Measurements from ENCODE around the gene CPNE5.
"Not testable (repeated sequence)": the region's sequence is repeated elsewhere in the genome, so short reads cannot be mapped to it uniquely, and the experiment has no call there.

Gene CPNE5

GRCh38 chr6:36718560-36718959 is 120.7 kb downstream of the CPNE5 start:
- H3K9me3 ChIP-seq (ENCODE audit: control insufficient read depth, insufficient read depth, low read length) = no peaks in the 10 kb centered on the region
- no peak overlapping the region for H3K4me3 ChIP-seq (ENCODE audit: low read depth, low read length)
- no peak overlapping the region for H3K9ac ChIP-seq (ENCODE audit: low read depth, low read length)
- no peaks in the 10 kb centered on the region for H3K4me1 ChIP-seq (ENCODE audit: control insufficient read depth, insufficient read depth, low read length)
- no peaks in the 10 kb centered on the region for H3K27me3 ChIP-seq (ENCODE audit: control insufficient read depth, insufficient read depth, low read length)
- H3K36me3 ChIP-seq (ENCODE audit: control insufficient read depth, insufficient read depth, low read length) = no peaks in the 10 kb centered on the region

GRCh38 chr6:36717871-36718540 is 121.2 kb downstream of the CPNE5 start:
- Histone ChIP-seq H3K9ac (ENCODE audit: low read depth, low read length) (no peak overlapping the region), H3K4me3 (ENCODE audit: low read depth, low read length) (no peak overlapping the region), H3K9me3 (ENCODE audit: control insufficient read depth, insufficient read depth, low read length) (no peaks in the 10 kb centered on the region), H3K27me3 (ENCODE audit: control insufficient read depth, insufficient read depth, low read length) (no peaks in the 10 kb centered on the region), H3K4me1 (ENCODE audit: control insufficient read depth, insufficient read depth, low read length) (no peaks in the 10 kb centered on the region), H3K36me3 (ENCODE audit: control insufficient read depth, insufficient read depth, low read length) (no peaks in the 10 kb centered on the region)

DNA sequence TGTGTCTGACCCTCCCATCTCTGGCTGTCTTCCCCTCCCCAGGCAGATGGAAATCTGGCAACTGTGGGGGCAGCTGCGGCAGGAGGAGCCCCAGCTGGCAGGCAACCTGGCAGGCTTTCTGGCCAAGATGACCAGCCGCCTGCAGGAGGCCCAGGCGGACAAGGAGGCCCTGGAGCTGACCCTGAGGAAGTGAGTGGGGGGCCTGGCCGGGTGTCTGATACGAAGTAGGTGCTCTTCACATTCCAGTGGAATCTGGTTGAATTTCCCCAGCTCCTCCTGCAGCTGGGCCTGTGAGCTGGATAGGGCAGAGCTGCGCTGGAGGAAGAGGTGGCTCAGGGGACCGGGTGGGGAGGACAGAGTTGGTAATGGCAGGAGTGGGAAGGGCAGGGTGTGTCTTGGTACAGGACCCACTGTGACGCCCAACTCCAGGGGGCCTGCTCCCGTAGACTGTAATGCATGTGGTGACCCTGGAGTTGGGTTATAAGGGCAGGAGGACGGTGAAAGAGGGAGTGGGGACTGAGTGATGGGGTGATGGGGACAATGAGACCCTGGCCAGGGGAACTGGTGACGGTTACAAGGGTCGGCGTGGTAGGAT is 121.9 kb downstream of the CPNE5 start:
- H3K9ac ChIP-seq (ENCODE audit: low read depth, low read length) = no peak overlapping the region
- no peaks in the 10 kb centered on the region for H3K4me1 ChIP-seq (ENCODE audit: control insufficient read depth, insufficient read depth, low read length)
- no peaks in the 10 kb centered on the region for H3K9me3 ChIP-seq (ENCODE audit: control insufficient read depth, insufficient read depth, low read length)
- H3K36me3 ChIP-seq (ENCODE audit: control insufficient read depth, insufficient read depth, low read length) = no peaks in the 10 kb centered on the region
- no peaks in the 10 kb centered on the region for H3K27me3 ChIP-seq (ENCODE audit: control insufficient read depth, insufficient read depth, low read length)
- no peak overlapping the region for H3K4me3 ChIP-seq (ENCODE audit: low read depth, low read length)

GRCh38 chr6:36716476-36717093 is 122.7 kb downstream of the CPNE5 start:
- Histone ChIP-seq H3K4me3 (ENCODE audit: low read depth, low read length) (no peak overlapping the region), H3K36me3 (ENCODE audit: control insufficient read depth, insufficient read depth, low read length) (no peaks in the 10 kb centered on the region), H3K4me1 (ENCODE audit: control insufficient read depth, insufficient read depth, low read length) (no peaks in the 10 kb centered on the region), H3K9ac (ENCODE audit: low read depth, low read length) (no peak overlapping the region), H3K9me3 (ENCODE audit: control insufficient read depth, insufficient read depth, low read length) (no peaks in the 10 kb centered on the region), H3K27me3 (ENCODE audit: control insufficient read depth, insufficient read depth, low read length) (no peaks in the 10 kb centered on the region)

GRCh38 chr6:36715469-36715868 is 123.8 kb downstream of the CPNE5 start:
- H3K4me1 ChIP-seq (ENCODE audit: control insufficient read depth, insufficient read depth, low read length) = no peaks in the 10 kb centered on the region
- no peak overlapping the region for H3K9ac ChIP-seq (ENCODE audit: low read depth, low read length)
- H3K9me3 ChIP-seq (ENCODE audit: control insufficient read depth, insufficient read depth, low read length) = no peaks in the 10 kb centered on the region
- H3K27me3 ChIP-seq (ENCODE audit: control insufficient read depth, insufficient read depth, low read length) = no peaks in the 10 kb centered on the region
- H3K4me3 ChIP-seq (ENCODE audit: low read depth, low read length) = no peak overlapping the region
- no peaks in the 10 kb centered on the region for H3K36me3 ChIP-seq (ENCODE audit: control insufficient read depth, insufficient read depth, low read length)

GRCh38 chr6:36714511-36714910 is 124.7 kb downstream of the CPNE5 start:
- no peak overlapping the region for H3K9ac ChIP-seq (ENCODE audit: low read depth, low read length)
- H3K9me3 ChIP-seq (ENCODE audit: control insufficient read depth, insufficient read depth, low read length) = no peaks in the 10 kb centered on the region
- no peak overlapping the region for H3K4me3 ChIP-seq (ENCODE audit: low read depth, low read length)
- H3K4me1 ChIP-seq (ENCODE audit: control insufficient read depth, insufficient read depth, low read length) = no peaks in the 10 kb centered on the region
- H3K27me3 ChIP-seq (ENCODE audit: control insufficient read depth, insufficient read depth, low read length) = no peaks in the 10 kb centered on the region
- no peaks in the 10 kb centered on the region for H3K36me3 ChIP-seq (ENCODE audit: control insufficient read depth, insufficient read depth, low read length)

GRCh38 chr6:36713846-36714245 is 125.4 kb downstream of the CPNE5 start:
- no peaks in the 10 kb centered on the region for H3K4me1 ChIP-seq (ENCODE audit: control insufficient read depth, insufficient read depth, low read length)
- no peak overlapping the region for H3K4me3 ChIP-seq (ENCODE audit: low read depth, low read length)
- no peaks in the 10 kb centered on the region for H3K27me3 ChIP-seq (ENCODE audit: control insufficient read depth, insufficient read depth, low read length)

GRCh38 chr6:36712816-36713215 is 126.4 kb downstream of the CPNE5 start:
- Histone ChIP-seq H3K36me3 (ENCODE audit: control insufficient read depth, insufficient read depth, low read length) (no peaks in the 10 kb centered on the region), H3K4me1 (ENCODE audit: control insufficient read depth, insufficient read depth, low read length) (no peaks in the 10 kb centered on the region), H3K9me3 (ENCODE audit: control insufficient read depth, insufficient read depth, low read length) (no peaks in the 10 kb centered on the region), H3K4me3 (ENCODE audit: low read depth, low read length) (no peak overlapping the region), H3K9ac (ENCODE audit: low read depth, low read length) (no peak overlapping the region), H3K27me3 (ENCODE audit: control insufficient read depth, insufficient read depth, low read length) (no peaks in the 10 kb centered on the region)

More at GRCh38 chr6:36713846-36714245, 125.4 kb downstream of the CPNE5 start:
- Histone ChIP-seq H3K9ac (ENCODE audit: low read depth, low read length) (no peak overlapping the region), H3K9me3 (ENCODE audit: control insufficient read depth, insufficient read depth, low read length) (no peaks in the 10 kb centered on the region), H3K36me3 (ENCODE audit: control insufficient read depth, insufficient read depth, low read length) (no peaks in the 10 kb centered on the region)

DNA sequence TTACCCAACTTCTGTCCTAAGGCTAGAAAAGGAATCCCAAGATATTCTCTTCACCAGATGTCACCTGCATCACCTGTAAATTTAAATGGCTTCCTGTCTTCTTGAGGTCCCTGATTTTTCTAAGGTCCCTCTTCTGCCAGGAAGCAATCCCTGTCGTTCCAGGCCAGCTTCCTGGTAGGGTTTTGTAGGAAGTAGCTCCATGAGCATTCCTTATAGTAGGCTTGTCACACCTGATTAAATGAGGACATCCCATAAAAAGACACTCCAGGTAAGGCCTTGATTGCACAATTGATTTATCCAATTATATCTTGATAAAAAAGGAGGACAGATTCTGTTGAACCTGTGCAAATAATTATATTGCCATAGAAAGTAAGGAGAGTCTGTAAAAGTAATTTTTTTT is 132.9 kb downstream of the CPNE5 start:
- Histone ChIP-seq H3K4me1 (ENCODE audit: control insufficient read depth, insufficient read depth, low read length) (no peaks in the 10 kb centered on the region), H3K27me3 (ENCODE audit: control insufficient read depth, insufficient read depth, low read length) (no peaks in the 10 kb centered on the region), H3K4me3 (ENCODE audit: low read depth, low read length) (no peak overlapping the region), H3K36me3 (ENCODE audit: control insufficient read depth, insufficient read depth, low read length) (peaks cover 3% of the 10 kb centered on the region), H3K9me3 (ENCODE audit: control insufficient read depth, insufficient read depth, low read length) (no peaks in the 10 kb centered on the region), H3K9ac (ENCODE audit: low read depth, low read length) (no peak overlapping the region)

GRCh38 chr6:36704961-36705577 is 134.2 kb downstream of the CPNE5 start:
- not testable (repeated sequence) for H3K36me3 ChIP-seq (ENCODE audit: control insufficient read depth, insufficient read depth, low read length); H3K9ac ChIP-seq (ENCODE audit: low read depth, low read length); H3K9me3 ChIP-seq (ENCODE audit: control insufficient read depth, insufficient read depth, low read length); H3K4me1 ChIP-seq (ENCODE audit: control insufficient read depth, insufficient read depth, low read length); H3K4me3 ChIP-seq (ENCODE audit: low read depth, low read length); H3K27me3 ChIP-seq (ENCODE audit: control insufficient read depth, insufficient read depth, low read length)

DNA sequence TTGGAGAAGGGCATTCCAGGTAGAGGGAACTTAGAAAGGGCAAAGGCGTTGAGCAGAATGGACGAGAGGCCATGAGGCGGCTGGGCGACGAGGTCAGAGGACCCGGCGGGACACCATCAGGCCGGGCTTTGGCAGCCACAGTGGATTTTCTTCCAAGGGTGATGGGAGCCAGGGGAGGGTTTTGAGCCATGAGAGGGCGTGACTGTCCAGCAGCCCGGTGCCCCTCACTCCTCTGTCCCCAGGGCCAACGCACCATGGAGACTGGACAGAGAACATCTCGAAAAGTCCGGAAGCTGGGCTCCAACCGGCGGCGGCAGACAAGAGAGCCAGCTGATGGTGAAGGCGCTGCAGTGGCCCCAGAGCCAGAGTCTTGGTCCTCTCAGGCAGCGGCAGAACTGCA is 135.3 kb downstream of the CPNE5 start:
- Histone ChIP-seq H3K9me3 (ENCODE audit: control insufficient read depth, insufficient read depth, low read length) (no peaks in the 10 kb centered on the region), H3K36me3 (ENCODE audit: control insufficient read depth, insufficient read depth, low read length) (peaks cover 3% of the 10 kb centered on the region), H3K27me3 (ENCODE audit: control insufficient read depth, insufficient read depth, low read length) (no peaks in the 10 kb centered on the region), H3K9ac (ENCODE audit: low read depth, low read length) (no peak overlapping the region), H3K4me3 (ENCODE audit: low read depth, low read length) (no peak overlapping the region), H3K4me1 (ENCODE audit: control insufficient read depth, insufficient read depth, low read length) (no peaks in the 10 kb centered on the region)
